Measurements from ENCODE around the gene NPPB.
"Not testable (repeated sequence)": the region's sequence is repeated elsewhere in the genome, so short reads cannot be mapped to it uniquely, and the experiment has no call there.

- TF ChIP-seq POLR2AphosphoS5 (IDR thresholded peaks at IDR 0.05; ENCODE audit: low read depth); CTCF (IDR thresholded peaks at IDR 0.05; ENCODE audit: insufficient read depth, low read length); GABPA (IDR thresholded peaks at IDR 0.05; ENCODE audit: low read depth): not testable (repeated sequence)
- TF ChIP-seq, protein P1, sequence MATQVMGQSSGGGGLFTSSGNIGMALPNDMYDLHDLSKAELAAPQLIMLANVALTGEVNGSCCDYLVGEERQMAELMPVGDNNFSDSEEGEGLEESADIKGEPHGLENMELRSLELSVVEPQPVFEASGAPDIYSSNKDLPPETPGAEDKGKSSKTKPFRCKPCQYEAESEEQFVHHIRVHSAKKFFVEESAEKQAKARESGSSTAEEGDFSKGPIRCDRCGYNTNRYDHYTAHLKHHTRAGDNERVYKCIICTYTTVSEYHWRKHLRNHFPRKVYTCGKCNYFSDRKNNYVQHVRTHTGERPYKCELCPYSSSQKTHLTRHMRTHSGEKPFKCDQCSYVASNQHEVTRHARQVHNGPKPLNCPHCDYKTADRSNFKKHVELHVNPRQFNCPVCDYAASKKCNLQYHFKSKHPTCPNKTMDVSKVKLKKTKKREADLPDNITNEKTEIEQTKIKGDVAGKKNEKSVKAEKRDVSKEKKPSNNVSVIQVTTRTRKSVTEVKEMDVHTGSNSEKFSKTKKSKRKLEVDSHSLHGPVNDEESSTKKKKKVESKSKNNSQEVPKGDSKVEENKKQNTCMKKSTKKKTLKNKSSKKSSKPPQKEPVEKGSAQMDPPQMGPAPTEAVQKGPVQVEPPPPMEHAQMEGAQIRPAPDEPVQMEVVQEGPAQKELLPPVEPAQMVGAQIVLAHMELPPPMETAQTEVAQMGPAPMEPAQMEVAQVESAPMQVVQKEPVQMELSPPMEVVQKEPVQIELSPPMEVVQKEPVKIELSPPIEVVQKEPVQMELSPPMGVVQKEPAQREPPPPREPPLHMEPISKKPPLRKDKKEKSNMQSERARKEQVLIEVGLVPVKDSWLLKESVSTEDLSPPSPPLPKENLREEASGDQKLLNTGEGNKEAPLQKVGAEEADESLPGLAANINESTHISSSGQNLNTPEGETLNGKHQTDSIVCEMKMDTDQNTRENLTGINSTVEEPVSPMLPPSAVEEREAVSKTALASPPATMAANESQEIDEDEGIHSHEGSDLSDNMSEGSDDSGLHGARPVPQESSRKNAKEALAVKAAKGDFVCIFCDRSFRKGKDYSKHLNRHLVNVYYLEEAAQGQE (IDR thresholded peaks at IDR 0.05; ENCODE audit: insufficient replicate concordance, low read depth): not testable (repeated sequence)
These were observed 35.8 kb upstream of the NPPB start for GRCh38 chr1:11894501-11894900.
